Esophagus muscularis mucosa (tissue), 4 donors: ENCODE measurements around the gene AHSG. TPM values are rescaled to one million over a fixed set of nuclear protein-coding genes. Genes with fewer than 3 reads are reported as not detected.

Experiments used
- DNase-seq: peaks from one replicate; pipeline ENCODE4 v3.0.0-alpha.2; 2017; ENCODE audit errors: extremely low spot score
- H3K27ac ChIP-seq, 4 donors: fragments of 200-600 bp; sonication (generic); replicated peaks in 1 of 4; 1 replicate in 3 of 4; 2 replicates in 1 of 4; pipeline ENCODE4 v1.5.1; 2016 to 2019; ENCODE audit warnings: mild to moderate bottlenecking in 1 of 4
- H3K27me3 ChIP-seq, 4 donors: fragments of 200-600 bp; sonication (generic); one replicate each; pipeline versions ENCODE4 v1.5.1 to v1.6.0; 2016 to 2019
- H3K36me3 ChIP-seq, 4 donors: fragments of 200-600 bp; sonication (generic); one replicate each; pipeline ENCODE4 v1.5.1; 2016 to 2019
- H3K4me1 ChIP-seq, 4 donors: fragments of 200-600 bp; sonication (generic); one replicate each; pipeline ENCODE4 v1.5.1; 2016 to 2019
- H3K4me3 ChIP-seq, 4 donors: fragments of 200-600 bp; sonication (generic); 1 replicate in 2 of 4; 2 replicates in 2 of 4; pipeline ENCODE4 v1.5.1; 2016 to 2019; ENCODE audit warnings: mild to moderate bottlenecking in 4 of 4, moderate library complexity in 1 of 4
- H3K9me3 ChIP-seq, 4 donors: fragments of 200-600 bp; sonication (generic); 1 replicate in 3 of 4; 2 replicates in 1 of 4; pipeline ENCODE4 v1.5.1; 2016 to 2019
- CTCF ChIP-seq, 3 experiments: fragments of 200-600 bp in 2 of 3; fragments of 450-650 bp in 1 of 3; sonication (generic) in 2 of 3; IDR thresholded peaks; one replicate each; pipeline ENCODE4 v1.5.1; 2017 to 2019; ENCODE audit warnings: antibody characterized with exemption in 3 of 3, mild to moderate bottlenecking in 2 of 3, moderate library complexity in 1 of 3
- EP300 ChIP-seq: sonication (generic); formaldehyde crosslinking; IDR thresholded peaks from one replicate; pipeline ENCODE4 v1.6.1; 2017; ENCODE audit warnings: antibody characterized with exemption
- POLR2A ChIP-seq: fragments of 450-650 bp; IDR thresholded peaks from one replicate; pipeline ENCODE4 v1.6.1; 2017; ENCODE audit warnings: antibody characterized with exemption, moderate library complexity, mild to moderate bottlenecking, low read depth
- POLR2AphosphoS5 ChIP-seq, 2 donors: sonication (generic); formaldehyde crosslinking; IDR thresholded peaks; one replicate each; pipeline ENCODE4 v1.6.1; 2017; ENCODE audit warnings: antibody characterized with exemption in 2 of 2
- WGBS: methylation state at CpG from one replicate; pipeline ENCODE4 v1.1.5; 2018; 5-methylcytosine and 5-hydroxymethylcytosine counted together
- intact Hi-C: fragments of 100-400 bp; cut with DNase I; formaldehyde crosslinking; loops from one replicate; pipeline ENCODE4 v1.15.1; 2023
- total RNA-seq, 4 donors: library from RNA; depleted of rRNA; stranded (reverse); fragments of >200 nt; gene quantifications; one replicate each; pipeline versions ENCODE4 v1.1.0 to v1.2.1, GENCODE V29; 2016

AHSG gene
- total RNA-seq, 4 donors from 2014 or later: not detected

- Histone ChIP-seq H3K9me3 (no peaks in the 10 kb centered on the region), H3K4me1 (peaks cover 0 to 15% (median 12%) of the 10 kb centered on the region in 4 donors), H3K27me3 (peaks cover 0 to 38% (median 0%) of the 10 kb centered on the region in 4 donors), H3K27ac (no peak overlapping the region), H3K36me3 (no peaks in the 10 kb centered on the region), H3K4me3 (no peak overlapping the region)
- WGBS: 81% methylated on average over 5 of the region's 5 CpGs
- TF ChIP-seq CTCF (IDR thresholded peaks at IDR 0.05) (no peak), EP300 (no peak), POLR2AphosphoS5 (IDR thresholded peaks at IDR 0.05) (no peak), POLR2A (no peak)
- intact Hi-C loops: loop anchor here (5.0 to 10.0 kb wide), 2 partner anchors 203 to 545 kb away; no protein-coding TSS in a partner anchor
- DNase-seq: no peak
These were observed 6.9 kb downstream of the AHSG start for GRCh38 chr3:186619787-186620212.

GRCh38 chr3:186620213-186621092 lies 7.6 kb downstream of the AHSG start:
- Histone ChIP-seq H3K9me3 (no peaks in the 10 kb centered on the region), H3K27ac (no peak overlapping the region), H3K4me3 (no peak overlapping the region), H3K36me3 (no peaks in the 10 kb centered on the region), H3K27me3 (peaks cover 0 to 37% (median 0%) of the 10 kb centered on the region in 4 donors), H3K4me1 (peaks cover 0 to 11% (median 10%) of the 10 kb centered on the region in 4 donors)
- DNase-seq: no peak
- WGBS: 77% methylated on average over 8 of the region's 17 CpGs
- TF ChIP-seq POLR2AphosphoS5 (IDR thresholded peaks at IDR 0.05) (no peak), CTCF (IDR thresholded peaks at IDR 0.05) (no peak), EP300 (no peak)
- intact Hi-C loops: no loop called here

- no peaks in the 10 kb centered on the region for H3K36me3 ChIP-seq
- no peak overlapping the region for H3K27ac ChIP-seq
- TF ChIP-seq EP300 (no peak), POLR2AphosphoS5 (IDR thresholded peaks at IDR 0.05) (no peak), POLR2A (no peak), CTCF (IDR thresholded peaks at IDR 0.05) (no peak)
- 85% methylated on average over 7 of the region's 7 CpGs for WGBS
- DNase-seq: no peak
- peaks cover 0 to 5% (median 5%) of the 10 kb centered on the region in 4 donors for H3K4me1 ChIP-seq
- H3K4me3 ChIP-seq: no peak overlapping the region
- peaks cover 0 to 39% (median 0%) of the 10 kb centered on the region in 4 donors for H3K27me3 ChIP-seq
- H3K9me3 ChIP-seq: no peaks in the 10 kb centered on the region
- intact Hi-C loops: no loop called here
These were observed 9.2 kb downstream of the AHSG start for GRCh38 chr3:186621894-186622650.

- WGBS: 38% methylated on average over 2 of the region's 2 CpGs
- Histone ChIP-seq H3K4me3 (no peak overlapping the region), H3K36me3 (no peaks in the 10 kb centered on the region), H3K27me3 (peaks cover 0 to 31% (median 0%) of the 10 kb centered on the region in 4 donors), H3K9me3 (no peaks in the 10 kb centered on the region), H3K27ac (no peak overlapping the region), H3K4me1 (no peaks in the 10 kb centered on the region)
- DNase-seq: no peak
- TF ChIP-seq CTCF (IDR thresholded peaks at IDR 0.05): no peak
- TF ChIP-seq EP300: no peak
- TF ChIP-seq POLR2AphosphoS5 (IDR thresholded peaks at IDR 0.05): no peak
- TF ChIP-seq POLR2A: no peak
- intact Hi-C loops: no loop called here
These were observed 9.9 kb downstream of the AHSG start for GRCh38 chr3:186622651-186623310.
